ENCODE data around the gene TSFM.

Gene TSFM

GRCh38 chr12:57832966-57833365, 50.4 kb downstream of the TSFM start:
- in situ Hi-C loops (cut with MboI; ENCODE audit: low sequenced_read_pairs), result no loop called here

- in situ Hi-C loops (cut with MboI; ENCODE audit: low sequenced_read_pairs), result no loop called here
These were observed 51.1 kb downstream of the TSFM start for GRCh38 chr12:57833672-57834071.

GRCh38 chr12:57834086-57834876, 51.7 kb downstream of the TSFM start:
- in situ Hi-C loops (cut with MboI; ENCODE audit: low sequenced_read_pairs), result no loop called here

- in situ Hi-C loops (cut with MboI; ENCODE audit: low sequenced_read_pairs), result no loop called here
These were observed 53.0 kb downstream of the TSFM start for GRCh38 chr12:57835366-57836288.

- in situ Hi-C loops (cut with MboI; ENCODE audit: low sequenced_read_pairs), result no loop called here
These were observed 54.1 kb downstream of the TSFM start for GRCh38 chr12:57836442-57837375.

GRCh38 chr12:57837864-57838562, 55.4 kb downstream of the TSFM start:
- in situ Hi-C loops (cut with MboI; ENCODE audit: low sequenced_read_pairs), result no loop called here

- in situ Hi-C loops (cut with MboI; ENCODE audit: low sequenced_read_pairs), result no loop called here
These were observed 56.2 kb downstream of the TSFM start for GRCh38 chr12:57838594-57839302.

GRCh38 chr12:57839996-57840395, 57.4 kb downstream of the TSFM start:
- in situ Hi-C loops (cut with MboI; ENCODE audit: low sequenced_read_pairs), result no loop called here

GRCh38 chr12:57840726-57841125, 58.1 kb downstream of the TSFM start:
- in situ Hi-C loops (cut with MboI; ENCODE audit: low sequenced_read_pairs), result no loop called here

- in situ Hi-C loops (cut with MboI; ENCODE audit: low sequenced_read_pairs), result no loop called here
These were observed 58.9 kb downstream of the TSFM start for GRCh38 chr12:57841445-57841844.

GRCh38 chr12:57842342-57843294, 60.0 kb downstream of the TSFM start:
- in situ Hi-C loops (cut with MboI; ENCODE audit: low sequenced_read_pairs), result no loop called here

GRCh38 chr12:57844709-57845477, 62.3 kb downstream of the TSFM start:
- in situ Hi-C loops (cut with MboI; ENCODE audit: low sequenced_read_pairs), result no loop called here

- in situ Hi-C loops (cut with MboI; ENCODE audit: low sequenced_read_pairs), result no loop called here
These were observed 63.1 kb downstream of the TSFM start for GRCh38 chr12:57845478-57846284.

- in situ Hi-C loops (cut with MboI; ENCODE audit: low sequenced_read_pairs), result no loop called here
These were observed 63.6 kb downstream of the TSFM start for GRCh38 chr12:57846285-57846576.

- in situ Hi-C loops (cut with MboI; ENCODE audit: low sequenced_read_pairs), result no loop called here
These were observed 64.2 kb downstream of the TSFM start, which contains the start of gene CTDSP2 for GRCh38 chr12:57846577-57847319. Gene CTDSP2 (minus strand): TSS chr12:57846729. CDS start chr12:57846435, 294 bp downstream.
